Muscle of back (tissue), 11 donors: ENCODE results near the gene BPIFA3. TPM values are rescaled to one million over a fixed set of nuclear protein-coding genes. Genes with fewer than 3 reads are reported as not detected.

Experiments
- DNase-seq, 3 donors: peaks; one replicate each; pipeline versions ENCODE4 v3.0.0 to v3.0.0-alpha.2; 2013
- polyA plus RNA-seq, 10 donors: library from polyadenylated mRNA; unstranded; fragments of 120-200 nt; gene quantifications; one replicate each; pipeline ENCODE4 v1.2.1, GENCODE V29; 2013; ENCODE audit not compliant: insufficient read length in 10 of 10

BPIFA3 gene
- polyA plus RNA-seq, 10 donors, result not detected

GRCh38 chr20:33261465-33261864 is 44.3 kb downstream of the BPIFA3 start:
- no peak for DNase-seq

- DNase-seq, result peak; percentile 35 to 89 (median 69)
Observed at GRCh38 chr20:33262658-33263065, 45.5 kb downstream of the BPIFA3 start.

- peak in 1 of 3 donors; percentile 23 for DNase-seq
Observed at GRCh38 chr20:33263784-33264183, 46.6 kb downstream of the BPIFA3 start.

GRCh38 chr20:33267701-33268100 is 50.5 kb downstream of the BPIFA3 start:
- DNase-seq, result no peak

GRCh38 chr20:33272155-33272873 is 55.2 kb downstream of the BPIFA3 start:
- no peak for DNase-seq

- no peak for DNase-seq
Observed at GRCh38 chr20:33273117-33273851, 56.1 kb downstream of the BPIFA3 start.

GRCh38 chr20:33275215-33275614 is 58.1 kb downstream of the BPIFA3 start:
- no peak for DNase-seq

- no peak for DNase-seq
Observed at GRCh38 chr20:33275871-33276270, 58.7 kb downstream of the BPIFA3 start.

GRCh38 chr20:33276303-33277113 is 59.4 kb downstream of the BPIFA3 start:
- no peak for DNase-seq

Other genes starting within 250 kb of the BPIFA3 start
- not detected for gene SUN5, start 212.9 kb upstream of the BPIFA3 start, polyA plus RNA-seq
- gene BPIFB2, start 209.6 kb upstream of the BPIFA3 start, polyA plus RNA-seq, result not detected
- gene BPIFB6, start 185.7 kb upstream of the BPIFA3 start, polyA plus RNA-seq, result not detected
- not detected for gene BPIFB3, start 163.4 kb upstream of the BPIFA3 start, polyA plus RNA-seq
- gene BPIFB4, start 137.7 kb upstream of the BPIFA3 start, polyA plus RNA-seq, result under 1 TPM in 3 of 10 donors, not detected in 7; 0.19 to 0.30 (median 0.29) TPM
- not detected for gene BPIFA2, start 49.2 kb upstream of the BPIFA3 start, polyA plus RNA-seq
- gene BPIFA1, start 18.6 kb downstream of the BPIFA3 start, polyA plus RNA-seq, result under 1 TPM in 1 of 10 donors, not detected in 9; 0.18 TPM
- not detected for gene BPIFB1, start 65.9 kb downstream of the BPIFA3 start, polyA plus RNA-seq
- gene CDK5RAP1, start 184.2 kb downstream of the BPIFA3 start, polyA plus RNA-seq, result 10 to 100 TPM; 16.9 to 28.1 (median 21.7) TPM
- gene SNTA1, start 226.4 kb downstream of the BPIFA3 start, polyA plus RNA-seq, result 10 to 100 TPM; 18.1 to 34.9 (median 28.3) TPM